ENCODE results near the gene PRR20E. TPM values are rescaled to one million over a fixed set of nuclear protein-coding genes. Genes with fewer than 3 reads are reported as not detected.
"Not testable (repeated sequence)": the region's sequence is repeated elsewhere in the genome, so short reads cannot be mapped to it uniquely, and the experiment has no call there.

PRR20E gene
- not detected in 2 replicates for total RNA-seq (2022)
- Bru-seq, nascent RNA = not detected
- BruChase-seq, experiment 1, labeled RNA remaining after a 2-hour chase = not detected
- BruChase-seq, experiment 2, labeled RNA remaining after a 6-hour chase = not detected
- long read RNA-seq = 0 reads

- POLR2A ChIA-PET; H3K4me3 Mint-ChIP-seq (ENCODE audit: unreplicated experiment); CTCF ChIA-PET; H3K27ac Mint-ChIP-seq (ENCODE audit: unreplicated experiment); H3K9me3 ChIP-seq; H3K9me3 Mint-ChIP-seq (ENCODE audit: unreplicated experiment); H3K36me3 Mint-ChIP-seq (ENCODE audit: insufficient read depth, unreplicated experiment); intact Hi-C loops (cut with micrococcal nuclease; ENCODE audit: unreplicated experiment); H3K4me3 ChIP-seq (ENCODE audit: low read depth, low read length); H3K36me3 ChIP-seq (ENCODE audit: control insufficient read depth, insufficient read depth, low read length); DNase-seq; BruUV-seq (replicated peaks); H3K4me1 ChIP-seq; H3K27me3 ChIP-seq (replicated peaks; ENCODE audit: control insufficient read depth, insufficient read depth, low read length); H3K27me3 Mint-ChIP-seq (ENCODE audit: insufficient read depth, unreplicated experiment); H3K4me1 Mint-ChIP-seq (ENCODE audit: low read depth, unreplicated experiment): not testable (repeated sequence)
These were observed at the start of gene PRR20E for GRCh38 chr13:57166897-57167296. TSS of gene PRR20E (plus strand) at chr13:57167197. CDS start at chr13:57167584, 387 bp downstream.

GRCh38 chr13:57123681-57124080, 43.3 kb upstream of the PRR20E start:
- CTCF ChIA-PET = no interaction called here
- POLR2A ChIA-PET = no interaction called here

GRCh38 chr13:57128909-57129308, 38.1 kb upstream of the PRR20E start:
- Histone ChIP-seq H3K4me1 (no peaks in the 10 kb centered on the region), H3K36me3 (ENCODE audit: control insufficient read depth, insufficient read depth, low read length) (no peaks in the 10 kb centered on the region), H3K27me3 (replicated peaks; ENCODE audit: control insufficient read depth, insufficient read depth, low read length) (no peaks in the 10 kb centered on the region), H3K4me3 (ENCODE audit: low read depth, low read length) (no peak overlapping the region), H3K9me3 (0 out of 2 replicates have a peak, but pooled peaks cover 6% of the 10 kb centered on the region)
- Mint-ChIP-seq H3K27ac (ENCODE audit: unreplicated experiment) (no peak overlapping the region), H3K9me3 (ENCODE audit: unreplicated experiment) (no peaks in the 10 kb centered on the region), H3K36me3 (ENCODE audit: insufficient read depth, unreplicated experiment) (no peaks in the 10 kb centered on the region), H3K4me3 (ENCODE audit: unreplicated experiment) (no peak overlapping the region), H3K27me3 (ENCODE audit: insufficient read depth, unreplicated experiment) (no peaks in the 10 kb centered on the region), H3K4me1 (ENCODE audit: low read depth, unreplicated experiment) (no peaks in the 10 kb centered on the region)
- POLR2A ChIA-PET = no interaction called here
- intact Hi-C loops (cut with micrococcal nuclease; ENCODE audit: unreplicated experiment) = no loop called here
- no peak for TF ChIP-seq CTCF (IDR thresholded peaks at IDR 0.05; ENCODE audit: insufficient read depth in 1 of 2, low read depth in 1 of 2, low read length in 1 of 2, severe bottlenecking in 1 of 2, unreplicated experiment in 1 of 2)
- BruUV-seq (replicated peaks) = no TSS peak
- DNase-seq = no peak
- CTCF ChIA-PET = no interaction called here

More at GRCh38 chr13:57123681-57124080, 43.3 kb upstream of the PRR20E start:
- DNase-seq = no peak
- Mint-ChIP-seq H3K27me3 (ENCODE audit: insufficient read depth, unreplicated experiment) (peaks cover 2% of the 10 kb centered on the region), H3K27ac (ENCODE audit: unreplicated experiment) (no peak overlapping the region), H3K9me3 (ENCODE audit: unreplicated experiment) (no peaks in the 10 kb centered on the region), H3K4me1 (ENCODE audit: low read depth, unreplicated experiment) (no peaks in the 10 kb centered on the region), H3K36me3 (ENCODE audit: insufficient read depth, unreplicated experiment) (no peaks in the 10 kb centered on the region), H3K4me3 (ENCODE audit: unreplicated experiment) (no peak overlapping the region)
- no peaks in the 10 kb centered on the region for H3K4me1 ChIP-seq
- no peaks in the 10 kb centered on the region for H3K36me3 ChIP-seq (ENCODE audit: control insufficient read depth, insufficient read depth, low read length)
- TF ChIP-seq CTCF (IDR thresholded peaks at IDR 0.05; ENCODE audit: insufficient read depth in 1 of 2, low read depth in 1 of 2, low read length in 1 of 2, severe bottlenecking in 1 of 2, unreplicated experiment in 1 of 2) = no peak
- no peak overlapping the region for H3K4me3 ChIP-seq (ENCODE audit: low read depth, low read length)
- no peaks in the 10 kb centered on the region for H3K9me3 ChIP-seq
- intact Hi-C loops (cut with micrococcal nuclease; ENCODE audit: unreplicated experiment) = no loop called here
- no TSS peak for BruUV-seq (replicated peaks)
- no peaks in the 10 kb centered on the region for H3K27me3 ChIP-seq (replicated peaks; ENCODE audit: control insufficient read depth, insufficient read depth, low read length)

GRCh38 chr13:57136093-57136492, 30.9 kb upstream of the PRR20E start:
- H3K27ac Mint-ChIP-seq (ENCODE audit: unreplicated experiment) = no peak overlapping the region
- Histone ChIP-seq H3K4me3 (ENCODE audit: low read depth, low read length) (no peak overlapping the region), H3K4me1 (no peaks in the 10 kb centered on the region), H3K9me3 (0 out of 2 replicates have a peak, but pooled peaks cover 6% of the 10 kb centered on the region), H3K36me3 (ENCODE audit: control insufficient read depth, insufficient read depth, low read length) (no peaks in the 10 kb centered on the region), H3K27me3 (replicated peaks; ENCODE audit: control insufficient read depth, insufficient read depth, low read length) (no peaks in the 10 kb centered on the region)
- no peaks in the 10 kb centered on the region for H3K36me3 Mint-ChIP-seq (ENCODE audit: insufficient read depth, unreplicated experiment)
- no peaks in the 10 kb centered on the region for H3K4me1 Mint-ChIP-seq (ENCODE audit: low read depth, unreplicated experiment)
- POLR2A ChIA-PET = no interaction called here
- CTCF ChIA-PET = no interaction called here
- TF ChIP-seq CTCF (IDR thresholded peaks at IDR 0.05; ENCODE audit: insufficient read depth in 1 of 2, low read depth in 1 of 2, low read length in 1 of 2, severe bottlenecking in 1 of 2, unreplicated experiment in 1 of 2) = no peak
- no peaks in the 10 kb centered on the region for H3K9me3 Mint-ChIP-seq (ENCODE audit: unreplicated experiment)
- no peaks in the 10 kb centered on the region for H3K27me3 Mint-ChIP-seq (ENCODE audit: insufficient read depth, unreplicated experiment)
- DNase-seq = no peak
- intact Hi-C loops (cut with micrococcal nuclease; ENCODE audit: unreplicated experiment) = no loop called here
- H3K4me3 Mint-ChIP-seq (ENCODE audit: unreplicated experiment) = no peak overlapping the region
- no TSS peak for BruUV-seq (replicated peaks)
